Measurements from ENCODE around the gene CCDC33.

CCDC33 gene

GRCh38 chr15:74347757-74348250 is 111.7 kb downstream of the CCDC33 start:
- Histone ChIP-seq H4K20me1 (ENCODE audit: insufficient read depth, low read length) (no peaks in the 10 kb centered on the region), H3K4me1 (ENCODE audit: low read length) (no peaks in the 10 kb centered on the region), H3K36me3 (replicated peaks; ENCODE audit: low read depth, low read length) (no peaks in the 10 kb centered on the region), H2AFZ (ENCODE audit: low read depth, low read length) (no peak overlapping the region), H3K79me2 (ENCODE audit: low read length) (no peaks in the 10 kb centered on the region), H3K27me3 (ENCODE audit: low read depth, low read length) (peaks cover 7% of the 10 kb centered on the region; the same call in 1 of the 2 replicates), H3K9ac (ENCODE audit: low read length) (no peak overlapping the region), H3K4me3 (ENCODE audit: low read length) (no peak overlapping the region), H3K9me3 (ENCODE audit: insufficient read depth, low read length) (no peaks in the 10 kb centered on the region), H3K27ac (ENCODE audit: low read length) (no peak overlapping the region), H3K4me2 (ENCODE audit: low read length) (no peak overlapping the region)
- TF ChIP-seq EZH2phosphoT487 (IDR thresholded peaks at IDR 0.05; ENCODE audit: low read depth): no peak
- TF ChIP-seq CTCF (IDR thresholded peaks at IDR 0.05; ENCODE audit: low read depth, low read length): no peak

- no peak overlapping the region for H2AFZ ChIP-seq (ENCODE audit: low read depth, low read length)
- no peak for TF ChIP-seq CTCF (IDR thresholded peaks at IDR 0.05; ENCODE audit: low read depth, low read length)
- no peak for TF ChIP-seq EZH2phosphoT487 (IDR thresholded peaks at IDR 0.05; ENCODE audit: low read depth)
- H3K27ac ChIP-seq (ENCODE audit: low read length): no peak overlapping the region
- no peaks in the 10 kb centered on the region for H4K20me1 ChIP-seq (ENCODE audit: insufficient read depth, low read length)
- no peak overlapping the region for H3K4me2 ChIP-seq (ENCODE audit: low read length)
- H3K4me3 ChIP-seq (ENCODE audit: low read length): no peak overlapping the region
- no peak overlapping the region for H3K9ac ChIP-seq (ENCODE audit: low read length)
- H3K79me2 ChIP-seq (ENCODE audit: low read length): no peaks in the 10 kb centered on the region
- no peaks in the 10 kb centered on the region for H3K36me3 ChIP-seq (replicated peaks; ENCODE audit: low read depth, low read length)
- no peaks in the 10 kb centered on the region for H3K9me3 ChIP-seq (ENCODE audit: insufficient read depth, low read length)
- H3K27me3 ChIP-seq (ENCODE audit: low read depth, low read length): peaks cover 9% of the 10 kb centered on the region; the same call in 1 of the 2 replicates
- H3K4me1 ChIP-seq (ENCODE audit: low read length): no peaks in the 10 kb centered on the region
Observed at GRCh38 chr15:74349241-74349778, 113.2 kb downstream of the CCDC33 start.

- no peak for TF ChIP-seq CTCF (IDR thresholded peaks at IDR 0.05; ENCODE audit: low read depth, low read length)
- TF ChIP-seq EZH2phosphoT487 (IDR thresholded peaks at IDR 0.05; ENCODE audit: low read depth): no peak
- H3K9me3 ChIP-seq (ENCODE audit: insufficient read depth, low read length): no peaks in the 10 kb centered on the region
- H3K9ac ChIP-seq (ENCODE audit: low read length): no peak overlapping the region
- no peak overlapping the region for H3K4me2 ChIP-seq (ENCODE audit: low read length)
- H2AFZ ChIP-seq (ENCODE audit: low read depth, low read length): no peak overlapping the region
- H3K4me3 ChIP-seq (ENCODE audit: low read length): no peak overlapping the region
- H3K27me3 ChIP-seq (ENCODE audit: low read depth, low read length): peaks cover 9% of the 10 kb centered on the region; the same call in 1 of the 2 replicates
- H3K79me2 ChIP-seq (ENCODE audit: low read length): no peaks in the 10 kb centered on the region
- no peak overlapping the region for H3K27ac ChIP-seq (ENCODE audit: low read length)
- no peaks in the 10 kb centered on the region for H3K36me3 ChIP-seq (replicated peaks; ENCODE audit: low read depth, low read length)
- no peaks in the 10 kb centered on the region for H3K4me1 ChIP-seq (ENCODE audit: low read length)
- H4K20me1 ChIP-seq (ENCODE audit: insufficient read depth, low read length): no peaks in the 10 kb centered on the region
Observed at GRCh38 chr15:74350295-74351275, 114.5 kb downstream of the CCDC33 start.

GRCh38 chr15:74351670-74352069 is 115.5 kb downstream of the CCDC33 start:
- Histone ChIP-seq H4K20me1 (ENCODE audit: insufficient read depth, low read length) (no peaks in the 10 kb centered on the region), H2AFZ (ENCODE audit: low read depth, low read length) (no peak overlapping the region)

More at GRCh38 chr15:74351670-74352069, 115.5 kb downstream of the CCDC33 start:
- Histone ChIP-seq H3K27me3 (ENCODE audit: low read depth, low read length) (peaks cover 14% of the 10 kb centered on the region; the same call in 1 of the 2 replicates), H3K9ac (ENCODE audit: low read length) (no peak overlapping the region), H3K4me1 (ENCODE audit: low read length) (no peaks in the 10 kb centered on the region), H3K4me2 (ENCODE audit: low read length) (no peak overlapping the region), H3K9me3 (ENCODE audit: insufficient read depth, low read length) (no peaks in the 10 kb centered on the region), H3K79me2 (ENCODE audit: low read length) (no peaks in the 10 kb centered on the region), H3K27ac (ENCODE audit: low read length) (no peak overlapping the region), H3K36me3 (replicated peaks; ENCODE audit: low read depth, low read length) (no peaks in the 10 kb centered on the region), H3K4me3 (ENCODE audit: low read length) (no peak overlapping the region)
- TF ChIP-seq EZH2phosphoT487 (IDR thresholded peaks at IDR 0.05; ENCODE audit: low read depth) (no peak), CTCF (IDR thresholded peaks at IDR 0.05; ENCODE audit: low read depth, low read length) (no peak)

Measured in OCI-LY3 (cell line).